GM23338 (cell line): ENCODE results near the gene GCA.

Experiments
- CREB1 ChIP-seq: fragments of 250-450 bp; sonication (Bioruptor Pico); IDR thresholded peaks from 2 replicates; pipeline ENCODE4 v1.5.0; 2020; ENCODE audit warnings: low read depth, mild to moderate bottlenecking, moderate library complexity
- EZH2 ChIP-seq: fragments of 200-600 bp; sonication (generic); IDR thresholded peaks from one replicate; pipeline ENCODE4 v1.8.0; 2017; ENCODE audit warnings: antibody characterized with exemption, mild to moderate bottlenecking, low read depth; ENCODE audit not compliant: unreplicated experiment
- EZH2phosphoT487 ChIP-seq: fragments of 200-600 bp; sonication (generic); IDR thresholded peaks from one replicate; pipeline ENCODE4 v1.8.1; 2018; ENCODE audit warnings: antibody characterized with exemption; ENCODE audit not compliant: unreplicated experiment
- POLR2AphosphoS5 ChIP-seq: IDR thresholded peaks from 2 replicates; pipeline ENCODE4 v1.6.1; 2016; ENCODE audit warnings: antibody characterized with exemption, low read depth
- ZNF331 ChIP-seq: fragments of 250-450 bp; sonication (Bioruptor Pico); IDR thresholded peaks from 2 replicates; pipeline ENCODE4 v1.5.0; 2020; ENCODE audit warnings: low read depth, mild to moderate bottlenecking, moderate library complexity
- TF ChIP-seq, protein P1 (sequence below), 2 experiments: fragments of 200-600 bp in 1 of 2; sonication (generic) in 1 of 2; conservative IDR thresholded peaks; 2 replicates each; pipeline versions ENCODE4 v1.5.1 to v1.6.1; 2016 to 2017; ENCODE audit warnings: antibody characterized with exemption in 2 of 2, low read depth in 2 of 2, mild to moderate bottlenecking in 2 of 2, moderate library complexity in 1 of 2
- TF ChIP-seq, protein P2 (sequence below): IDR thresholded peaks from one replicate; pipeline ENCODE4 v1.6.1; 2018; ENCODE audit warnings: antibody characterized with exemption; ENCODE audit not compliant: unreplicated experiment

DNA sequence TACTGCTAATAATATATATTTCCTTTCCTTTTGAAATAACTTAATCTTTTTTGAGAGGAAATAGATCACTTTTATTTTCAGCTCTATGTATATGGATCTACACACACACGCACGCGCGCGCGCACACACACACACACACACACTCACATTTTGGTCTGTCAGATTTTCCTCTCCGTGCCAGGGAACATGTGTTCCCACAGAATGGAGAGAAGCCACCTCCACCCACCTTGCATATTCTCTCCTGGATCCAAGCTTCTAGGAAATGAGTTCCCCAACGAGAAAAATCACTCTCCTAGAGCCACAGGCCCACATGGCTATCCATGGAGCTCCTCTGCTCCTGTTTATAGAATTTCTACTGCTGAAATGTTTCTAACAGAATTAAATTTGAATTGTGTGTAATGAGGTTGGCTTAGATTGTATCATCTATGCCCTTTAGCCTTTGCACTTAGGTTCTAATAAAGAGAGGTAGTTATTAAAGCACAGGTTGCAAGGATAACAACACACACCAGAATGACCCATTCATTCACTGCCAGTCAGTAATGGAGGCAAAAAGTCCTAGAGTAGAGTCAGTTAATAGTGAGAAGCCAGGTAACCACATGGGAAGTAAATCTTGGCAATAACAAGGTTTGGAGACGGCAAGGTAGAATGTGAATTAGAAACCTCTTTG lies 45.1 kb upstream of the GCA start:
- TF ChIP-seq EZH2 = no peak
- TF ChIP-seq, protein P1, sequence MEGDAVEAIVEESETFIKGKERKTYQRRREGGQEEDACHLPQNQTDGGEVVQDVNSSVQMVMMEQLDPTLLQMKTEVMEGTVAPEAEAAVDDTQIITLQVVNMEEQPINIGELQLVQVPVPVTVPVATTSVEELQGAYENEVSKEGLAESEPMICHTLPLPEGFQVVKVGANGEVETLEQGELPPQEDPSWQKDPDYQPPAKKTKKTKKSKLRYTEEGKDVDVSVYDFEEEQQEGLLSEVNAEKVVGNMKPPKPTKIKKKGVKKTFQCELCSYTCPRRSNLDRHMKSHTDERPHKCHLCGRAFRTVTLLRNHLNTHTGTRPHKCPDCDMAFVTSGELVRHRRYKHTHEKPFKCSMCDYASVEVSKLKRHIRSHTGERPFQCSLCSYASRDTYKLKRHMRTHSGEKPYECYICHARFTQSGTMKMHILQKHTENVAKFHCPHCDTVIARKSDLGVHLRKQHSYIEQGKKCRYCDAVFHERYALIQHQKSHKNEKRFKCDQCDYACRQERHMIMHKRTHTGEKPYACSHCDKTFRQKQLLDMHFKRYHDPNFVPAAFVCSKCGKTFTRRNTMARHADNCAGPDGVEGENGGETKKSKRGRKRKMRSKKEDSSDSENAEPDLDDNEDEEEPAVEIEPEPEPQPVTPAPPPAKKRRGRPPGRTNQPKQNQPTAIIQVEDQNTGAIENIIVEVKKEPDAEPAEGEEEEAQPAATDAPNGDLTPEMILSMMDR (conservative IDR thresholded peaks at IDR 0.05; ENCODE audit: low read depth in 2 of 2) = no peak
- no peak for TF ChIP-seq EZH2phosphoT487
- TF ChIP-seq CREB1 (CRISPR knock-in tag) = no peak
- TF ChIP-seq POLR2AphosphoS5 = no peak
- TF ChIP-seq ZNF331 = no peak
- TF ChIP-seq, protein P2, sequence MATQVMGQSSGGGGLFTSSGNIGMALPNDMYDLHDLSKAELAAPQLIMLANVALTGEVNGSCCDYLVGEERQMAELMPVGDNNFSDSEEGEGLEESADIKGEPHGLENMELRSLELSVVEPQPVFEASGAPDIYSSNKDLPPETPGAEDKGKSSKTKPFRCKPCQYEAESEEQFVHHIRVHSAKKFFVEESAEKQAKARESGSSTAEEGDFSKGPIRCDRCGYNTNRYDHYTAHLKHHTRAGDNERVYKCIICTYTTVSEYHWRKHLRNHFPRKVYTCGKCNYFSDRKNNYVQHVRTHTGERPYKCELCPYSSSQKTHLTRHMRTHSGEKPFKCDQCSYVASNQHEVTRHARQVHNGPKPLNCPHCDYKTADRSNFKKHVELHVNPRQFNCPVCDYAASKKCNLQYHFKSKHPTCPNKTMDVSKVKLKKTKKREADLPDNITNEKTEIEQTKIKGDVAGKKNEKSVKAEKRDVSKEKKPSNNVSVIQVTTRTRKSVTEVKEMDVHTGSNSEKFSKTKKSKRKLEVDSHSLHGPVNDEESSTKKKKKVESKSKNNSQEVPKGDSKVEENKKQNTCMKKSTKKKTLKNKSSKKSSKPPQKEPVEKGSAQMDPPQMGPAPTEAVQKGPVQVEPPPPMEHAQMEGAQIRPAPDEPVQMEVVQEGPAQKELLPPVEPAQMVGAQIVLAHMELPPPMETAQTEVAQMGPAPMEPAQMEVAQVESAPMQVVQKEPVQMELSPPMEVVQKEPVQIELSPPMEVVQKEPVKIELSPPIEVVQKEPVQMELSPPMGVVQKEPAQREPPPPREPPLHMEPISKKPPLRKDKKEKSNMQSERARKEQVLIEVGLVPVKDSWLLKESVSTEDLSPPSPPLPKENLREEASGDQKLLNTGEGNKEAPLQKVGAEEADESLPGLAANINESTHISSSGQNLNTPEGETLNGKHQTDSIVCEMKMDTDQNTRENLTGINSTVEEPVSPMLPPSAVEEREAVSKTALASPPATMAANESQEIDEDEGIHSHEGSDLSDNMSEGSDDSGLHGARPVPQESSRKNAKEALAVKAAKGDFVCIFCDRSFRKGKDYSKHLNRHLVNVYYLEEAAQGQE = no peak
